NCI-H69 (cell line): ENCODE measurements around the gene GOLGA8M.
"Not testable (repeated sequence)": the region's sequence is repeated elsewhere in the genome, so short reads cannot be mapped to it uniquely, and the experiment has no call there.

ENCODE experiments used
- DNase-seq: peaks from one replicate; lab custom pipeline; 2025; lab: John Stamatoyannopoulos, UW

Gene GOLGA8M

DNA sequence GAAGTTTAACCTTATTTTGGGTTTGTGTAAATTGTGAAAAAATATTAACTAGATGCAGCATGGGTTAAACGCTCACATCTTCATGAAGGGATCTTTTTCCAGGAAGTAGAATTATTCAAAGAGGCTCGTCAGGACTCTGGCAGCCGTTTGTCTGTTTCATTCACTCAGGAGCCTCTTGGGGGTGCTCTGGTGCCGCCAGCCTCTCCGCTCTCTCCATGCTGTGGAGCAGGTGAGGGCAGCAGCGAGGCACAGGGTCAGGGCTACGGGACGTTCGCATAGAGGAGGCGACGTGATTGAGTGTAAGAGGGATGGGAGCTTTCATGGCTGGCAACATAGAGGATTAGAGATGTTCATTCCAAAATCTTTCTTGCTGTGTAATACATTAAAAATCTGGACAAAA lies 48.5 kb downstream of the GOLGA8M start:
- DNase-seq = not testable (repeated sequence)

DNA sequence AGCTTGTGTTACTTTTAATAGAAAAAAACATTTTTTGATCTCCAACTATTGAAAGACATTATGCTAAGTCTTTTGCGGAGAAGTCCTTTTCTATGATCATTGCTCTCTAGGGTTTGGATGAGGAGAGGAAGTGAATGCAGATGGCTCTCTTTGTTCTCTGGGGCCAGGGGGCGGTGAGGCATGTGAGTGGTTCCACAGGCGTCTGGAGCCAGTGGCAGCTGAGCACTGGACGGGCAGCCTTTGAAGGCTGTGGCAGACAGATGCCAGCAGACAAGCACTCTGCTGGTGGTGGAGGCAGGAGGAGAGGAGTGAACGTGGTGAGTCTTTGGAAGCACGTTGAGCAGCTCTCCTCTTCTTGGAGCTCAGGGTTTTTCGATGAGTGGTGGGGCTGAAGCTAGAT lies 51.5 kb downstream of the GOLGA8M start:
- DNase-seq = not testable (repeated sequence)

DNA sequence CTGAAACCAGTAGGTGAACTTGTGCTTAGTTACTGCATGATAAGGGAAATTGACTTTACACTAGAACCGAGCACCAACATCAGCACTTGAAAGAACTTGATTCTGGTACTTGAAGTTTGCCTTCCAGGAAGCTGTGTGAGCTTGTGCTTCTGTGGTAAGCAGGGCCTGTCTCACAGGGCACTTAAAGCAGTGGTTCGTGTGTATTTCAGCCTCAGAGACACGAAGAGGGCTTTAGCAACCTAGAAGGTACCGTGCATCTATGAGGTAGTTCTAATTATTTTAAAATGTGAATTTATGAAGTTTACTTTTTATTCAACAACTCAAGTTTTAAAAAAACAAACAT lies 56.2 kb downstream of the GOLGA8M start:
- DNase-seq = not testable (repeated sequence)

DNA sequence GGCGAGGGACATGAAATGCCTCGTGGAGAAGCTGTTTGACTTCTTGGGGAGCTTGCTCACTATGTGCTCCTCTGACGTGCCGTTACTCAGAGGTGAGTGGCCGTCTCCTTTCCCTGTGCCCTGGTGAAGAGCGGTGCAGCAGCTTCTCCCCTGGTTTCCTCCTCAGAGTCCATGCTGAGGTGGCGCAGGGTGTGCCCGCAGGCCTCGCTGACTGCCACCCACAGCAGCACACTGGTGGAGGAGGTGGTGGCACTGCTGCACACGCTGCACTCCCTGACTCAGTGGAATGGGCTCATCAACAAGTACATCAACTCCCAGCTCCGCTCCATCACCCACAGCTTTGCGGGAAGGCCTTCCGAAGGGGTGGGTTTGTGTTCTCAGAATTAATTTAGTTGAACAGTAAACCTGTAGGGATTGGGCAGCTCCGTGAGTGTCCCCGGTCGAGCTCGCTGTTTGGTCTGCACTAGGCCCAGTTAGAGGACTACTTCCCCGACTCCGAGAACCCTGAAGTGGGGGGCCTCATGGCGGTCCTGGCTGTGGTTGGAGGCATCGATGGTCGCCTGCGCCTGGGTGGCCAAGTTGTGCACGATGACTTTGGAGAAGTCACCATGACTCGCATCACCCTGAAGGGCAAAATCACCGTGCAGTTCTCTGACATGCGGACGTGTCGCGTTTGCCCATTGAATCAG lies 56.7 kb downstream of the GOLGA8M start:
- not testable (repeated sequence) for DNase-seq

DNA sequence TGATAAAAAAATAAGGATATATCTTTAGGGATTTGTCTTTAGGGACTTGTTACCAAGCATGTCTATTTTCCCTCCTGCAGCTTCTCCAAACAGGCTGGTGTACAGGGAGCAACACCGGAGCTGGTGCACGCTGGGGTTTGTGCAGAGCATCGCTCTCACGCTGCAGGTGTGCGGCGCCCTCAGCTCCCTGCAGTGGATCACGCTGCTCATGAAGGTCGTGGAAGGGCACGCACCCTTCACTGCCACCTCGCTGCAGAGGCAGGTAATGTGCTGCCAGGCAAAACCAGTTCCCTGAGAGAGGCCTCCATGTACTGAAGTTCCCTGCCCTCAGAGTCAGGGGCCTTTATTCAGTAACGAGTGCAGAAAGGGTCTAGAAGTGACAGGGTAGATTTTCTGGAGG lies 58.0 kb downstream of the GOLGA8M start:
- DNase-seq = not testable (repeated sequence)

DNA sequence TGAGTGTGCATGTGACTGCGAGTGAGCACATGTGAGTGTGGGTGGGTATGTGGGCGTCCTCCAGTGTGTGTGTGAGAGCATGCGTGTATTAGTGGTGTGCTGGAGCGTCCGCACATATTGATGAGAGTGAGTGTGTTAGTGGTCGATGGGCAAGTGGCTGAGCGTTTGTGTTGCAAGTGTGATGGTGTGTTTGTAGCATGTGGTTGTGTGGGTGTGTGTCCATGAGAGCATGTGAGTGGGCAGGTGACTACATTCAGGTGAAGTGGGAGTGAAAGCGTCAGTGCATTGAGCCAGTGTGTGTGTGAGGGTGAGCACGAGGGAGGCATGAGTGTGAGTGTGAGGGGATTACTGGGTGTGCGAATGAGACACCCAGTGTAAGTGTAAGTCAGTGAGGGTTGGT lies 59.7 kb downstream of the GOLGA8M start:
- DNase-seq = not testable (repeated sequence)
